RCC 7860 (cell line): ENCODE data around the gene COX10.
"Not testable (repeated sequence)": the region's sequence is repeated elsewhere in the genome, so short reads cannot be mapped to it uniquely, and the experiment has no call there.

Experiments
- DNase-seq: peaks from one replicate; pipeline ENCODE4 v3.0.0-alpha.2; 2015; ENCODE audit warnings: low spot score
- FAIRE-seq: peaks from 2 replicates; lab custom pipeline; 2012; peaks lifted over from hg19 to GRCh38; lab: Jason Lieb, UNC

COX10 gene

DNA sequence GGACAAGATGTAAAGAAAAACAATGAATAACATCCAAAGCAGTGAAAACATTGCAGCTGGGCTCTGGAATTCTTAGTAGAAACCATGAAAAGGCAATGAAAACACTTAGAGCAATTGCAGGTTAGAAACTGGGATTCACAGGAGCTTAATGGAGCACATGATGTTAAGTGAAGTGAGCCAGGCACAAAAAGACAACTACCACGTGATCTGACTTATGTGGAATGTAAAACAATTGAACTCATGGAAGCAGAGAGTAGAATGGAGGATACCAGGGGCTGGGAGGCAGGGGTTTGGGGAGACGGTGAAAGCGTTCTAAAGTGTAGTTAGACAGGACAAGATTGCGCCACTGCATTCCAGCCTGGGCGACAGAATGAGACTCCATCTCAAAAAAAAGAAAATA is 170.0 kb downstream of the COX10 start:
- FAIRE-seq, DNase-seq: not testable (repeated sequence)

DNA sequence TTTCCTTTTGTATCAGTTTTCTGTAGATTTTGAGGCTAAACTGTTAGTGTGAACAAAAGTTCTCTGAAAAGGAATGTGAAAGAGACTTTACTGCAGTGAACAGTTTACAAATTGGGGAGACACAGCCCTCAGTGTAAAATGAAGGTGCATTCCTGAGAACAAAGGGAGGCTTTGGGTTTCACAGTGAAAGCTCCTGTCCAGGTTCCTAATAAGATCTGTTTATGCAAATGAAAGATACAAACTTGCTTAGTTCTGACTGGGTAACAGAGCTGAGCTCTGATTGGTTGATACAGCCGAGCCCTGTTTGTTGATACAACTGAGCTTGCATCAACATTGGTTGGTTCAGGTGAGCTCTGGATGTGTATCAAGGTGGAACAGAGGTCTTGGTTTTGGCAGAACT is 175.7 kb downstream of the COX10 start:
- FAIRE-seq, result no peak

DNA sequence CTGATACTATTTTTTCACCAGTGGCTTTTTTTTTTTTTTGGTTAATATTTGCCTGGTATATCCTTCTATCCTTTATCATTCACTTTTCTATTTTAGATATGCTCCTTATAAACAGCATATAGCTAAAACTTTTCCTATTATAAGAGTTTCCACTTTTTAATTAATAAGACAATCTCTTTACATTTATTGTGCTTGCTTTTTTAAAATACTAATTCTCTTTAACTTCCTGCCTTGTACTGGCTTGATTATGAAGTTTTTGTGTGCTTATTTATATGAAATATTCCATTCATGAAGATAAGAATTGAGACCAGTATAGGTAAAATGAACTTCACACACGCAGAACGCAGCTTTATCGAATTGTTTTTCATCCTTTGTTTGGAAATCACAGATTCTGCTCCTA is 176.3 kb downstream of the COX10 start:
- DNase-seq (no peak), FAIRE-seq (no peak)

More for the DNA sequence above, 175.7 kb downstream of the COX10 start:
- DNase-seq, result no peak
